Adrenal gland (tissue), 12 donors: ENCODE data around the gene TRH. TPM values are rescaled to one million over a fixed set of nuclear protein-coding genes. Genes with fewer than 3 reads are reported as not detected.
A peak's percentile ranks its signal among the peaks of the same experiment; 100 is the strongest.
"Not testable (repeated sequence)": the region's sequence is repeated elsewhere in the genome, so short reads cannot be mapped to it uniquely, and the experiment has no call there.

ENCODE experiments used
- DNase-seq, 7 donors: peaks; one replicate each; pipeline ENCODE4 v3.0.0-alpha.2; 2019 to 2020
- H3K27ac ChIP-seq, 5 donors: fragments of 200-600 bp; sonication (generic) in 4 of 5; 1 replicate in 3 of 5; 2 replicates in 2 of 5; pipeline versions ENCODE4 v1.5.1 to v1.8.0; 2016 to 2020; ENCODE audit warnings: mild to moderate bottlenecking in 1 of 5
- H3K27me3 ChIP-seq: fragments of 200-600 bp; 2 replicates; pipeline ENCODE4 v1.8.0; 2021
- H3K36me3 ChIP-seq, 2 donors: fragments of 200-600 bp; replicated peaks in 1 of 2; 1 replicate in 1 of 2; 2 replicates in 1 of 2; pipeline versions ENCODE4 v1.5.1 to v1.8.0; 2018 to 2022
- H3K4me1 ChIP-seq, 2 donors: fragments of 200-600 bp; replicated peaks in 1 of 2; 1 replicate in 1 of 2; 2 replicates in 1 of 2; pipeline versions ENCODE4 v1.5.1 to v1.8.0; 2018 to 2021
- H3K4me3 ChIP-seq, 4 donors: fragments of 200-600 bp; sonication (generic) in 3 of 4; one replicate each; pipeline ENCODE4 v1.5.1; 2016 to 2018
- H3K9me3 ChIP-seq, 3 donors: fragments of 200-600 bp; sonication (generic) in 1 of 3; replicated peaks in 1 of 3; 1 replicate in 2 of 3; 2 replicates in 1 of 3; pipeline versions ENCODE4 v1.5.1 to v1.8.0; 2016 to 2021
- POLR2A ChIP-seq, 2 donors: fragments of 450-650 bp; IDR thresholded peaks; one replicate each; pipeline ENCODE4 v1.6.1; 2017; ENCODE audit warnings: antibody characterized with exemption in 2 of 2, mild to moderate bottlenecking in 2 of 2, moderate library complexity in 1 of 2
- WGBS, 4 donors: extraction: QIAGEN DNeasy Blood & Tissue Kit in 2 of 4; methylation state at CpG; one replicate each; pipeline versions ENCODE4 v1.1.5 to v1.1.7; 2013 to 2017; 5-methylcytosine and 5-hydroxymethylcytosine counted together
- intact Hi-C, 2 donors: fragments of 100-400 bp; cut with DNase I; formaldehyde crosslinking; loops; one replicate each; pipeline versions ENCODE4 v1.14.1 to v1.15.0; 2022 to 2023
- polyA plus RNA-seq, 3 donors: library from polyadenylated mRNA; stranded (reverse); fragments of 200-250 nt in 2 of 3; fragments of 350-450 nt in 1 of 3; fragmentation: Illumina TruSeq in 1 of 3; extraction: RNeasy Lipid Tissue Mini Kit (QIAGEN cat#74804) in 1 of 3; gene quantifications; one replicate each; pipeline ENCODE4 v1.2.3, GENCODE V29; 2013 to 2014
- total RNA-seq, 9 donors: library from RNA; depleted of rRNA in 4 of 9; stranded (reverse); fragments of >200 nt in 4 of 9; fragments of 120-200 nt in 1 of 9; fragmentation: NEBNext Ultra II Directional in 1 of 9; extraction: Animal tissue kit (Norgen Biotek cat#: 25700) in 1 of 9; gene quantifications; one replicate each; pipeline versions ENCODE4 v1.1.0 to v1.2.4, GENCODE V29; 2013 to 2023
- TF ChIP-seq, protein P1 (sequence below), 6 experiments: fragments of 450-650 bp in 4 of 6; fragments of 200-600 bp in 2 of 6; sonication (generic) in 1 of 6; IDR thresholded peaks; 1 replicate in 5 of 6; 2 replicates in 1 of 6; pipeline versions ENCODE4 v1.5.1 to v1.8.0; 2016 to 2021; ENCODE audit warnings: antibody characterized with exemption in 6 of 6, mild to moderate bottlenecking in 2 of 6, moderate library complexity in 1 of 6
- donor health status: healthy with polysubstance abuse.
- donor health status: Bipolar disorder and iron deficiency.
- donor health status: DM: yes; HTN: yes; CAD: no.
- donor health status: DM: no; HTN: no; CAD: no.
- donor health status: DM: no; HTN: no; CAD: no.
- donor health status: DM: yes; HTN: yes; CAD: no.

TRH gene
- total and polyA plus RNA-seq, 12 donors: 0.07 to 1.6 TPM; not detected in 10

DNA sequence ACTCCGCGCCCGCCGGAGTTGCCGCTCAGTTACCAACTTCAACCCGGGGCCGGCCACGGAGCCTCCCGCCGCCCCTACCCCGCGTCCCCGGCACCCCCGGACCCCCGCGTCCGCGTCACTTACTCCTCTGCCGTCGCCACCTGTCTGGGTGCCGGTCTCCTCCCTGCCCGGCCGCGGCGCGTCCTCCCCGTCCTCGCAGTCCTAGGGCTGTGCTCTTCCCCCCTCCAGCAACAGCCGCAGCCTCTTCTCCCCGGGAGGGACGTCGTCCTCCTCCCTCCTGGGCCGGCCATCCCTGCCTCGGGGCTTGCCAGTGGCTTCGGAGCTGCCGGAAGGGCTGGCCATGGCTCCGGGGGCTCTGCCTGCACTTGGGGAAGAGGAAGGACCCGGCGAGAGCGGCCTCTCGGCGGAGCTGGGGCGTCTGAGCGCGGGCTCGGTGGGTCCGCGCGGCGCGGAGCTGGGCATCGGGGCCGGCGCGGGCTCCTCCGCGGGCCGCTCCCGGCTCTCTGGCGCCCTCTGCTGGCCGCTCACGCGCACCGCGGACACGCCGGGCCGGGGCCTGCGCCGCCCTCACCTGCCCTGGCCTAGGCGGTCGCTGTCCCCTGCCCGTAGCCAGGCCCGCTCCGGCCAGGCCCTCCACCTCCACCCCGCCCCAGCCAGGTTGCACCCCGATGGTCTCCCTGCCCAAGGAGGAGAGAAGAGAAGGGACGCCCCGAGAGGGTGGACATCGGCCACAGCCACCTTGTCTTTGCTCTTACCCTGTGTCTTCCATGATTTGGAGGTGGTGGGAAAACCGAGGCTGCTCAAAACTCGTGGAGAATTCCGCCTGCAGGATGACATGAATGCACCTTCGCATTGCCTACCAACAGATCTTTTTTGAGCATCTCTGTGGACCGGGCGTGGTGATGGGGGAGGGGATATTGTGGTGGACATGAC is 28.4 kb downstream of the TRH start:
- H3K27me3 ChIP-seq, H3K4me1 ChIP-seq, H3K36me3 ChIP-seq, H3K27ac ChIP-seq, H3K9me3 ChIP-seq: not testable (repeated sequence)
- H3K4me3 ChIP-seq: peak overlapping the region in 1 of 4 donors; percentile 62
- TF ChIP-seq, protein P1, sequence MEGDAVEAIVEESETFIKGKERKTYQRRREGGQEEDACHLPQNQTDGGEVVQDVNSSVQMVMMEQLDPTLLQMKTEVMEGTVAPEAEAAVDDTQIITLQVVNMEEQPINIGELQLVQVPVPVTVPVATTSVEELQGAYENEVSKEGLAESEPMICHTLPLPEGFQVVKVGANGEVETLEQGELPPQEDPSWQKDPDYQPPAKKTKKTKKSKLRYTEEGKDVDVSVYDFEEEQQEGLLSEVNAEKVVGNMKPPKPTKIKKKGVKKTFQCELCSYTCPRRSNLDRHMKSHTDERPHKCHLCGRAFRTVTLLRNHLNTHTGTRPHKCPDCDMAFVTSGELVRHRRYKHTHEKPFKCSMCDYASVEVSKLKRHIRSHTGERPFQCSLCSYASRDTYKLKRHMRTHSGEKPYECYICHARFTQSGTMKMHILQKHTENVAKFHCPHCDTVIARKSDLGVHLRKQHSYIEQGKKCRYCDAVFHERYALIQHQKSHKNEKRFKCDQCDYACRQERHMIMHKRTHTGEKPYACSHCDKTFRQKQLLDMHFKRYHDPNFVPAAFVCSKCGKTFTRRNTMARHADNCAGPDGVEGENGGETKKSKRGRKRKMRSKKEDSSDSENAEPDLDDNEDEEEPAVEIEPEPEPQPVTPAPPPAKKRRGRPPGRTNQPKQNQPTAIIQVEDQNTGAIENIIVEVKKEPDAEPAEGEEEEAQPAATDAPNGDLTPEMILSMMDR (IDR thresholded peaks at IDR 0.05): peak in 3 of 6 experiments; percentile 71 to 93 (median 82)
- intact Hi-C loops: loop anchor here in 1 of 2 donors (5.0 kb wide), 1 partner anchor 61 kb away; no protein-coding TSS in a partner anchor
- peak in 5 of 7 donors; percentile 30 to 63 (median 48) for DNase-seq
- WGBS, 4 donors: 3 to 85% (median 10%) methylated on average over 2 to 76 of the region's 86 CpGs

- no peak for DNase-seq
- Histone ChIP-seq H3K9me3 (no peaks in the 10 kb centered on the region), H3K4me3 (no peak overlapping the region), H3K4me1 (no peaks in the 10 kb centered on the region), H3K27me3 (no peaks in the 10 kb centered on the region), H3K36me3 (no peaks in the 10 kb centered on the region), H3K27ac (no peak overlapping the region)
- TF ChIP-seq, protein P1 (IDR thresholded peaks at IDR 0.05): no peak
- no peak for TF ChIP-seq POLR2A (IDR thresholded peaks at IDR 0.05)
- intact Hi-C loops: no loop called here
- 72 to 85% (median 82%) methylated on average over 3 to 19 of the region's 19 CpGs for WGBS, 4 donors
Observed at GRCh38 chr3:130010556-130010955, 36.0 kb downstream of the TRH start.

- H3K27ac ChIP-seq, intact Hi-C loops, DNase-seq, H3K27me3 ChIP-seq, H3K36me3 ChIP-seq, H3K4me1 ChIP-seq, H3K4me3 ChIP-seq, H3K9me3 ChIP-seq: not testable (repeated sequence)
Observed at GRCh38 chr3:130012108-130012507, 37.6 kb downstream of the TRH start.

- intact Hi-C loops: not testable (repeated sequence)
Observed at GRCh38 chr3:130013246-130013645, 38.7 kb downstream of the TRH start.

GRCh38 chr3:130014526-130014925 is 40.0 kb downstream of the TRH start:
- peak in 1 of 7 donors; percentile 18 for DNase-seq
- H3K27ac ChIP-seq: no peak overlapping the region
- H3K36me3 ChIP-seq: no peaks in the 10 kb centered on the region
- H3K27me3 ChIP-seq: no peaks in the 10 kb centered on the region
- H3K9me3 ChIP-seq: no peaks in the 10 kb centered on the region
- H3K4me1 ChIP-seq: no peaks in the 10 kb centered on the region
- intact Hi-C loops: no loop called here
- 71 to 76% (median 75%) methylated on average over 11 of the region's 11 CpGs for WGBS, 4 donors
- TF ChIP-seq, protein P1 (IDR thresholded peaks at IDR 0.05): no peak
- TF ChIP-seq POLR2A (IDR thresholded peaks at IDR 0.05): no peak
- no peak overlapping the region for H3K4me3 ChIP-seq

More at GRCh38 chr3:130013246-130013645, 38.7 kb downstream of the TRH start:
- DNase-seq, H3K9me3 ChIP-seq, H3K36me3 ChIP-seq, H3K4me3 ChIP-seq, H3K4me1 ChIP-seq, H3K27me3 ChIP-seq, H3K27ac ChIP-seq: not testable (repeated sequence)
- 86 to 94% (median 92%) methylated on average over 20 to 21 of the region's 21 CpGs for WGBS, 4 donors

GRCh38 chr3:130017661-130018060 is 43.1 kb downstream of the TRH start:
- H3K4me1 ChIP-seq, H3K9me3 ChIP-seq, H3K36me3 ChIP-seq, H3K27me3 ChIP-seq, H3K4me3 ChIP-seq, intact Hi-C loops, DNase-seq, H3K27ac ChIP-seq: not testable (repeated sequence)
- WGBS, 4 donors: 73 to 82% (median 75%) methylated on average over 12 to 13 of the region's 13 CpGs
